ENCODE measurements around the gene NKAIN1.
A peak's percentile ranks its signal among the peaks of the same experiment; 100 is the strongest.

NKAIN1 gene

GRCh38 chr1:31155216-31155806, 84.4 kb downstream of the NKAIN1 start:
- Histone ChIP-seq H3K27ac (ENCODE audit: low read length) (peak overlapping the region; percentile 40; the same call in 1 of the 2 replicates), H3K4me1 (ENCODE audit: insufficient read depth, low read length) (peaks cover 20% of the 10 kb centered on the region), H4K20me1 (ENCODE audit: insufficient read depth, low read length) (no peaks in the 10 kb centered on the region), H2AFZ (ENCODE audit: low read depth, low read length) (peak overlapping the region; percentile 86), H3K4me3 (ENCODE audit: low read depth in 1 of 2, low read length in 2 of 2) (peak overlapping the region; percentile 32 to 76), H3K79me2 (ENCODE audit: insufficient read depth, low read length) (no peaks in the 10 kb centered on the region), H3K9me3 (ENCODE audit: insufficient read depth, low read length, severe bottlenecking) (no peaks in the 10 kb centered on the region), H3K4me2 (ENCODE audit: insufficient read depth, low read length) (peak overlapping the region; percentile 94), H3K9ac (ENCODE audit: low read depth, low read length) (peak overlapping the region; percentile 63), H3K36me3 (ENCODE audit: insufficient read depth, low read length) (no peaks in the 10 kb centered on the region), H3K27me3 (ENCODE audit: insufficient read depth, low read length, poor library complexity) (no peaks in the 10 kb centered on the region)
- DNase-seq (peak; percentile 80), ATAC-seq (ENCODE audit: insufficient read depth, low read depth) (peak; percentile 83)
- TF ChIP-seq EZH2 (IDR thresholded peaks at IDR 0.05; ENCODE audit: borderline replicate concordance, low read depth, low read length, severe bottlenecking), result no peak
- TF ChIP-seq, protein P1, sequence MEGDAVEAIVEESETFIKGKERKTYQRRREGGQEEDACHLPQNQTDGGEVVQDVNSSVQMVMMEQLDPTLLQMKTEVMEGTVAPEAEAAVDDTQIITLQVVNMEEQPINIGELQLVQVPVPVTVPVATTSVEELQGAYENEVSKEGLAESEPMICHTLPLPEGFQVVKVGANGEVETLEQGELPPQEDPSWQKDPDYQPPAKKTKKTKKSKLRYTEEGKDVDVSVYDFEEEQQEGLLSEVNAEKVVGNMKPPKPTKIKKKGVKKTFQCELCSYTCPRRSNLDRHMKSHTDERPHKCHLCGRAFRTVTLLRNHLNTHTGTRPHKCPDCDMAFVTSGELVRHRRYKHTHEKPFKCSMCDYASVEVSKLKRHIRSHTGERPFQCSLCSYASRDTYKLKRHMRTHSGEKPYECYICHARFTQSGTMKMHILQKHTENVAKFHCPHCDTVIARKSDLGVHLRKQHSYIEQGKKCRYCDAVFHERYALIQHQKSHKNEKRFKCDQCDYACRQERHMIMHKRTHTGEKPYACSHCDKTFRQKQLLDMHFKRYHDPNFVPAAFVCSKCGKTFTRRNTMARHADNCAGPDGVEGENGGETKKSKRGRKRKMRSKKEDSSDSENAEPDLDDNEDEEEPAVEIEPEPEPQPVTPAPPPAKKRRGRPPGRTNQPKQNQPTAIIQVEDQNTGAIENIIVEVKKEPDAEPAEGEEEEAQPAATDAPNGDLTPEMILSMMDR (IDR thresholded peaks at IDR 0.05; ENCODE audit: borderline replicate concordance, extremely low read depth, low read length, poor library complexity, severe bottlenecking), result peak; percentile 35

DNA sequence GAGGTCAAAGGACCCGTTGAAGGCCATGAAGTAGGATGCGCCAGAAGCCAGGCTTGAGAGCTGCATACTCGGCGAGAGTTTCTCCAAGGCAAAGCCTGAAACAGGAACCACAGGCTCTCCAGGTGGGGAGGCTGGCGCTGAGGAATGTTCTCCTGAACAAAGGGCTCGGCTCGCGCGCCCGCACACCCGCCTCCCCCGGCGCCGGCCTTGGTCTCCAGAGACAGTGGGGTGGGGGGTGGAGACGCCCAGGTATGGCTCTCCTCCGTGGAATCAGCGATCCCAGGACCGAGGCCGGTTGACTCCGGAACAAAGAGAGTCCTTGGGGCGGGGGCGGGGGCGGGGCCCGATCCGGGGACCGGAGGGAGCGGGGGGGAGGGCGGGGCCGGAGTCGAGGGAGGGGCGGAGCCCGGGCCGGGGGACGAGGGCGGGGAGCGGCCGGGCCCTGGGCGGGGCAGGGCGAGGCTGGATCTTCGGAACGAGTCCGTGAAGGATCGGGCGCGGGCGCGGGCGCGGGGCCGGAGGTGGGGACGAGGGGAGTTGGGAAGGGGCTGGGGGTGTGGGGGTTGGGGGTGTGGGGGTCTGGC, 85.0 kb downstream of the NKAIN1 start:
- TF ChIP-seq, protein P1 (IDR thresholded peaks at IDR 0.05; ENCODE audit: borderline replicate concordance, extremely low read depth, low read length, poor library complexity, severe bottlenecking), result no peak
- no peak for TF ChIP-seq EZH2 (IDR thresholded peaks at IDR 0.05; ENCODE audit: borderline replicate concordance, low read depth, low read length, severe bottlenecking)
- Histone ChIP-seq H4K20me1 (ENCODE audit: insufficient read depth, low read length) (no peaks in the 10 kb centered on the region), H3K36me3 (ENCODE audit: insufficient read depth, low read length) (no peaks in the 10 kb centered on the region), H3K4me2 (ENCODE audit: insufficient read depth, low read length) (peak overlapping the region; percentile 94), H3K4me1 (ENCODE audit: insufficient read depth, low read length) (peaks cover 20% of the 10 kb centered on the region), H3K9me3 (ENCODE audit: insufficient read depth, low read length, severe bottlenecking) (no peaks in the 10 kb centered on the region), H3K79me2 (ENCODE audit: insufficient read depth, low read length) (no peaks in the 10 kb centered on the region), H2AFZ (ENCODE audit: low read depth, low read length) (peak overlapping the region; percentile 59), H3K4me3 (ENCODE audit: low read depth in 1 of 2, low read length in 2 of 2) (peak overlapping the region in 1 of 2 experiments; percentile 76; a peak in 3 of 4 replicates), H3K9ac (ENCODE audit: low read depth, low read length) (peak overlapping the region; percentile 63), H3K27ac (ENCODE audit: low read length) (no peak overlapping the region), H3K27me3 (ENCODE audit: insufficient read depth, low read length, poor library complexity) (no peaks in the 10 kb centered on the region)
- ATAC-seq (ENCODE audit: insufficient read depth, low read depth) (peak; percentile 76), DNase-seq (peak; percentile 82)

DNA sequence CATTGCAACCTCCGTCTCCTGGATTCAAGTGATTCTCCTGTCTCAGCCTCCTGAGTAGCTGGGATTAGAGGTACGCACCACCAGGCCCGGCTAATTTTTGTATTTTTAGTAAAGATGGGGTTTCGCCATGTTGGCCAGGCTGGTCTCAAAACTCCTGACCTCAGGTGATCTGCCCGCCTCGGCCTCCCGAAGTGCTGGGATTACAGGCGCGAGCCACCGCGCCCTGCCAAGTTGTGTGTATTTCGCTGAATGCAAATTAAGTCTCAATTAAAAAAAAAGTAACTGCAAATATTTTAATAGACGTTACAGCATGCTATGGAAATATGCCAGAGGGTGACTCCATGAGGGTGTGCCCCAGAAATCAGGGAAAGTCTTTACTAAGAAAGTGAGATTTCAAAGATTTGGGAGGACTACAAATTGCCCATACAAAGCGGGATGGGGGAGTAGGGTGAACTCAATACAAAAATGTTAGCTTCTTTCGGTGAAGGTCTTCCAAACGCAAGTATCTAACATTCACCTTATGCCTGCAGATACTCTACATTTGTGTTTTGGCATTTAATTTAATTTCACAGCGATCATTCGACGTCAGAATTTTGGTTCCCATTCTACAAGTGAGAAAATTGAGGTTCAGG, 85.6 kb downstream of the NKAIN1 start:
- H3K4me2 ChIP-seq (ENCODE audit: insufficient read depth, low read length), result peak overlapping the region; percentile 94; the same call in 1 of the 2 replicates
- H3K4me1 ChIP-seq (ENCODE audit: insufficient read depth, low read length), result peaks cover 20% of the 10 kb centered on the region
- H3K79me2 ChIP-seq (ENCODE audit: insufficient read depth, low read length), result no peaks in the 10 kb centered on the region
- no peak overlapping the region for H3K9ac ChIP-seq (ENCODE audit: low read depth, low read length)
- peak overlapping the region; percentile 59 for H2AFZ ChIP-seq (ENCODE audit: low read depth, low read length)
- TF ChIP-seq EZH2 (IDR thresholded peaks at IDR 0.05; ENCODE audit: borderline replicate concordance, low read depth, low read length, severe bottlenecking), result no peak
- TF ChIP-seq, protein P1 (IDR thresholded peaks at IDR 0.05; ENCODE audit: borderline replicate concordance, extremely low read depth, low read length, poor library complexity, severe bottlenecking), result no peak
- H3K4me3 ChIP-seq (ENCODE audit: low read depth in 1 of 2, low read length in 2 of 2), result no peak overlapping the region
- ATAC-seq (ENCODE audit: insufficient read depth, low read depth), result no peak
- H3K27me3 ChIP-seq (ENCODE audit: insufficient read depth, low read length, poor library complexity), result no peaks in the 10 kb centered on the region
- no peaks in the 10 kb centered on the region for H3K36me3 ChIP-seq (ENCODE audit: insufficient read depth, low read length)
- H3K27ac ChIP-seq (ENCODE audit: low read length), result no peak overlapping the region
- no peak for DNase-seq
- no peaks in the 10 kb centered on the region for H3K9me3 ChIP-seq (ENCODE audit: insufficient read depth, low read length, severe bottlenecking)
- no peaks in the 10 kb centered on the region for H4K20me1 ChIP-seq (ENCODE audit: insufficient read depth, low read length)
